NT2/D1 (cell line): Measurements from ENCODE around the gene SLIT1.

Experiments used
- DNase-seq: peaks from one replicate; pipeline ENCODE4 v3.0.0-alpha.2; 2011; ENCODE audit warnings: low read depth, low spot score
- H3K27me3 ChIP-seq: 2 replicates; pipeline ENCODE4 v1.6.0; 2011; ENCODE audit warnings: mild to moderate bottlenecking; ENCODE audit not compliant: insufficient read length, insufficient read depth
- H3K36me3 ChIP-seq: 2 replicates; pipeline ENCODE4 v1.6.1; 2011; ENCODE audit warnings: mild to moderate bottlenecking, low read length, mixed read lengths; ENCODE audit not compliant: insufficient read depth, insufficient read length
- H3K4me1 ChIP-seq: 2 replicates; pipeline ENCODE4 v1.5.1; 2011; ENCODE audit not compliant: insufficient read depth, insufficient read length
- H3K4me3 ChIP-seq: 2 replicates; pipeline ENCODE4 v1.5.1; 2011; ENCODE audit warnings: low read depth; ENCODE audit not compliant: insufficient read length
- H3K9ac ChIP-seq: 2 replicates; pipeline ENCODE4 v1.6.0; 2011; ENCODE audit warnings: low read depth; ENCODE audit not compliant: insufficient read length
- H3K9me3 ChIP-seq: 2 replicates; pipeline ENCODE4 v1.5.1; 2011; ENCODE audit warnings: mild to moderate bottlenecking, low read length; ENCODE audit not compliant: insufficient read depth
- SUZ12 ChIP-seq: IDR thresholded peaks from 2 replicates; pipeline ENCODE4 v1.6.1; 2011; ENCODE audit not compliant: insufficient read length, insufficient read depth; ENCODE audit errors: extremely low read depth
- YY1 ChIP-seq: IDR thresholded peaks from 2 replicates; pipeline ENCODE4 v1.6.1; 2011; ENCODE audit not compliant: insufficient read length, insufficient read depth
- ZNF274 ChIP-seq: IDR thresholded peaks from 2 replicates; pipeline ENCODE4 v1.6.1; 2011; ENCODE audit warnings: mild to moderate bottlenecking, low read depth, low read length

SLIT1 gene

GRCh38 chr10:97138174-97138573, 47.6 kb downstream of the SLIT1 start:
- Histone ChIP-seq H3K36me3 (no peaks in the 10 kb centered on the region), H3K4me3 (no peak overlapping the region), H3K9ac (no peak overlapping the region), H3K9me3 (no peaks in the 10 kb centered on the region), H3K4me1 (peaks cover 11% of the 10 kb centered on the region), H3K27me3 (peaks cover 15% of the 10 kb centered on the region)
- TF ChIP-seq SUZ12 (no peak), ZNF274 (no peak), YY1 (no peak)
- no peak for DNase-seq

GRCh38 chr10:97136756-97137155, 49.0 kb downstream of the SLIT1 start:
- no peak overlapping the region for H3K4me3 ChIP-seq
- peaks cover 11% of the 10 kb centered on the region for H3K4me1 ChIP-seq
- no peak overlapping the region for H3K9ac ChIP-seq
- H3K9me3 ChIP-seq = no peaks in the 10 kb centered on the region
- no peaks in the 10 kb centered on the region for H3K36me3 ChIP-seq
- TF ChIP-seq YY1 = no peak
- TF ChIP-seq SUZ12 = no peak
- no peak for TF ChIP-seq ZNF274
- H3K27me3 ChIP-seq = peaks cover 11% of the 10 kb centered on the region
- no peak for DNase-seq

GRCh38 chr10:97135464-97135863, 50.3 kb downstream of the SLIT1 start:
- no peaks in the 10 kb centered on the region for H3K36me3 ChIP-seq
- no peaks in the 10 kb centered on the region for H3K27me3 ChIP-seq
- DNase-seq = no peak
- peaks cover 15% of the 10 kb centered on the region for H3K4me1 ChIP-seq
- no peaks in the 10 kb centered on the region for H3K9me3 ChIP-seq
- H3K4me3 ChIP-seq = no peak overlapping the region
- TF ChIP-seq ZNF274 (no peak), SUZ12 (no peak), YY1 (no peak)
- H3K9ac ChIP-seq = no peak overlapping the region

- TF ChIP-seq SUZ12 (no peak), YY1 (no peak), ZNF274 (no peak)
- Histone ChIP-seq H3K27me3 (no peaks in the 10 kb centered on the region), H3K36me3 (no peaks in the 10 kb centered on the region), H3K4me1 (peaks cover 15% of the 10 kb centered on the region), H3K9ac (no peak overlapping the region), H3K4me3 (no peak overlapping the region), H3K9me3 (no peaks in the 10 kb centered on the region)
- DNase-seq = no peak
Observed at GRCh38 chr10:97134983-97135382, 50.8 kb downstream of the SLIT1 start.

DNA sequence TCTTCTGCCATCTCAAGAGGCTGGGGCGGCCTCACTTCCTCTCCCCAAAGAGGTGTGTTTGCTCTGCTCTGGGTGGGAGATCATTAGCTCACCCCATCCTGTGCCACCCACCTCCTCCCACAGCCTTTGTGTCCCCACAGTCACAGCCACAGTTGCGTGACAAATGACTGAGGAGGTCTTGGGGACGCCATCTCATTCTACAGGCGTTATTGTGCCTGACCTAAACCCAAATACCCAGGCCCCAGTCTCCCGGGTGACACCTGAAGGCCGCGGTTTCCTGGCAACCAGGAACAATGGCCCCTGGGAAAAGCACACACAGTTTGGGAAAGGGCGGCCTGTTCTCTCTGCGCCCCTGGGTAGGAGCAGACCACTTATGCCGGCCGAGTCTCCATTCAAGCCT, 51.6 kb downstream of the SLIT1 start:
- TF ChIP-seq YY1 (no peak), ZNF274 (no peak), SUZ12 (no peak)
- Histone ChIP-seq H3K9ac (no peak overlapping the region), H3K9me3 (no peaks in the 10 kb centered on the region), H3K4me3 (no peak overlapping the region), H3K27me3 (no peaks in the 10 kb centered on the region), H3K4me1 (peaks cover 15% of the 10 kb centered on the region), H3K36me3 (no peaks in the 10 kb centered on the region)
- no peak for DNase-seq

DNA sequence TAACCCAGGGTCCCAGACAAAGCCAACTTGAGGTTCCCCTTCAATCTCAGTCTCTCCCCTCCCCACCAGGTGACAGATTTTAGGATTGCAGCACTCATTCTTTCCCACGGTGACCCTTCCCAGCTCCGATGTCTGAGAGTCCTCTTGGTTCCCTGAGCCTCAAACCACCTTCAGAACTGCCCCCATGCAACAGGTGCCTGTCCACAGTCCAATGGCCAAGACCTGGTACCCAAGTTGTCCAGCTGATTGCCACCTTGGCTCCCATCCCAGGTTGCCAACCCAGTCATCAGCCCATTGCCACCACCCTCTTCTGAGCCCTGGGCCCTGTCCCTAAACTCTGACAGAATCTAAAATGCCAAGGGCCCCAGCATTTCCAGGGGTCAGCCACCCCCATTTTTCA, 53.5 kb downstream of the SLIT1 start:
- Histone ChIP-seq H3K36me3 (no peaks in the 10 kb centered on the region), H3K27me3 (no peaks in the 10 kb centered on the region), H3K4me1 (peaks cover 15% of the 10 kb centered on the region), H3K9ac (no peak overlapping the region), H3K4me3 (no peak overlapping the region), H3K9me3 (no peaks in the 10 kb centered on the region)
- TF ChIP-seq YY1 (no peak), SUZ12 (no peak), ZNF274 (no peak)
- DNase-seq = no peak

GRCh38 chr10:97131666-97132065, 54.1 kb downstream of the SLIT1 start:
- no peaks in the 10 kb centered on the region for H3K9me3 ChIP-seq
- H3K27me3 ChIP-seq = no peaks in the 10 kb centered on the region
- H3K4me3 ChIP-seq = no peak overlapping the region
- no peak overlapping the region for H3K9ac ChIP-seq
- no peak for DNase-seq
- peaks cover 14% of the 10 kb centered on the region for H3K4me1 ChIP-seq
- TF ChIP-seq SUZ12 (no peak), YY1 (no peak), ZNF274 (no peak)
- H3K36me3 ChIP-seq = no peaks in the 10 kb centered on the region

GRCh38 chr10:97131181-97131628, 54.6 kb downstream of the SLIT1 start:
- no peaks in the 10 kb centered on the region for H3K27me3 ChIP-seq
- H3K9ac ChIP-seq = no peak overlapping the region
- no peaks in the 10 kb centered on the region for H3K36me3 ChIP-seq
- H3K4me1 ChIP-seq = peaks cover 12% of the 10 kb centered on the region
- H3K9me3 ChIP-seq = no peaks in the 10 kb centered on the region
- TF ChIP-seq YY1 (no peak), ZNF274 (no peak), SUZ12 (no peak)
- DNase-seq = no peak
- no peak overlapping the region for H3K4me3 ChIP-seq
